Psoas muscle (tissue), 8 donors: ENCODE results near the gene ACTN1. TPM values are rescaled to one million over a fixed set of nuclear protein-coding genes. Genes with fewer than 3 reads are reported as not detected.

Source experiments
- ATAC-seq, 4 donors: fragments of 200-7000 bp; cut with Tn5 transposase; one replicate each; pipeline ENCODE4 v1.9.1; 2020; ENCODE audit warnings: moderate library complexity in 3 of 4, mild to moderate bottlenecking in 2 of 4
- DNase-seq, 2 donors: peaks; one replicate each; pipeline ENCODE4 v3.0.0-alpha.2; 2020
- H3K27ac ChIP-seq: fragments of 200-600 bp; one replicate; pipeline ENCODE4 v1.8.0; 2022
- H3K27me3 ChIP-seq, 3 donors: fragments of 200-600 bp in 1 of 3; one replicate each; pipeline versions ENCODE4 v1.6.1 to v1.8.0; 2013 to 2022; ENCODE audit warnings: low read length in 2 of 3, mild to moderate bottlenecking in 2 of 3, moderate library complexity in 1 of 3; ENCODE audit not compliant: insufficient read depth in 3 of 3
- H3K36me3 ChIP-seq, 2 donors: fragments of 200-600 bp in 1 of 2; one replicate each; pipeline versions ENCODE4 v1.6.1 to v1.8.0; 2013 to 2022; ENCODE audit warnings: low read depth in 1 of 2, mild to moderate bottlenecking in 1 of 2, moderate library complexity in 1 of 2; ENCODE audit not compliant: insufficient read depth in 1 of 2
- H3K4me1 ChIP-seq: fragments of 200-600 bp; one replicate; pipeline ENCODE4 v1.8.0; 2022
- H3K4me3 ChIP-seq: fragments of 200-600 bp; one replicate; pipeline ENCODE4 v1.8.0; 2022; ENCODE audit warnings: mild to moderate bottlenecking
- H3K9me3 ChIP-seq: fragments of 200-600 bp; one replicate; pipeline ENCODE4 v1.8.0; 2022
- CTCF ChIP-seq: fragments of 200-600 bp; IDR thresholded peaks from one replicate; pipeline ENCODE4 v1.8.0; 2022; ENCODE audit warnings: antibody characterized with exemption
- WGBS, 3 donors: extraction: QIAGEN DNeasy Blood & Tissue Kit; methylation state at CpG; one replicate each; pipeline versions ENCODE4 v1.1.6 to v1.1.7; 2013; 5-methylcytosine and 5-hydroxymethylcytosine counted together
- intact Hi-C, 2 donors: fragments of 100-400 bp; cut with DNase I; formaldehyde crosslinking; loops; one replicate each; pipeline versions ENCODE4 v1.11.0 to v1.14.2; 2022
- polyA plus RNA-seq, 3 donors: library from polyadenylated mRNA; stranded (reverse); fragments of 200-250 nt; gene quantifications; one replicate each; pipeline ENCODE4 v1.2.3, GENCODE V29; 2013
- total RNA-seq, 4 donors: library from RNA; stranded (reverse); fragmentation: NEBNext Ultra II Directional in 2 of 4; extraction: Animal tissue kit (Norgen Biotek cat#: 25700) in 2 of 4; gene quantifications; one replicate each; pipeline versions ENCODE4 v1.2.1 to v1.2.4, GENCODE V29; 2021 to 2023
- donor health status: healthy with polysubstance abuse.
- donor health status: DM: no; HTN: no; CAD: no; lungs with moderate emphysema.
- donor health status: Bipolar disorder and iron deficiency.
- donor health status: healthy.
- donor health status: DM: yes; HTN: yes; CAD: no.
- donor health status: DM: no; HTN: no; CAD: no.
- donor health status: DM: no; HTN: no; CAD: no.
- donor health status: DM: yes; HTN: yes; CAD: no.

Gene ACTN1
- total and polyA plus RNA-seq, 7 donors: 5.8 to 23.7 (median 10.9) TPM

GRCh38 chr14:68952531-68953195 is 26.4 kb downstream of the ACTN1 start:
- TF ChIP-seq CTCF: no peak
- intact Hi-C loops: no loop called here
- peak in 1 of 2 donors; percentile 35 for DNase-seq

GRCh38 chr14:68951800-68952530 is 27.1 kb downstream of the ACTN1 start:
- H3K36me3 ChIP-seq: no peaks in the 10 kb centered on the region
- DNase-seq: no peak
- no peak for ATAC-seq
- WGBS, 3 donors: 60 to 70% (median 60%) methylated on average over 14 of the region's 14 CpGs
- H3K9me3 ChIP-seq: no peaks in the 10 kb centered on the region
- intact Hi-C loops: no loop called here
- peaks cover 52% of the 10 kb centered on the region for H3K4me1 ChIP-seq
- TF ChIP-seq CTCF: no peak
- no peaks in the 10 kb centered on the region for H3K27me3 ChIP-seq
- H3K27ac ChIP-seq: peak overlapping the region; percentile 30
- no peak overlapping the region for H3K4me3 ChIP-seq

More at GRCh38 chr14:68952531-68953195, 26.4 kb downstream of the ACTN1 start:
- Histone ChIP-seq H3K4me1 (peaks cover 47% of the 10 kb centered on the region), H3K36me3 (no peaks in the 10 kb centered on the region), H3K4me3 (no peak overlapping the region), H3K9me3 (no peaks in the 10 kb centered on the region), H3K27me3 (no peaks in the 10 kb centered on the region), H3K27ac (peak overlapping the region; percentile 50)
- peak in 2 of 4 donors; percentile 20 to 28 for ATAC-seq
- WGBS, 3 donors: 43 to 55% (median 50%) methylated on average over 12 of the region's 12 CpGs

- Histone ChIP-seq H3K4me3 (no peak overlapping the region), H3K36me3 (no peaks in the 10 kb centered on the region), H3K27me3 (no peaks in the 10 kb centered on the region), H3K4me1 (peaks cover 49% of the 10 kb centered on the region), H3K27ac (peak overlapping the region; percentile 36), H3K9me3 (no peaks in the 10 kb centered on the region)
- intact Hi-C loops: no loop called here
- DNase-seq (peak; percentile 87 to 89), ATAC-seq (peak; percentile 40 to 70 (median 60))
- no peak for TF ChIP-seq CTCF
- 61 to 64% (median 61%) methylated on average over 19 of the region's 19 CpGs for WGBS, 3 donors
Measured at GRCh38 chr14:68951035-68951797, 27.9 kb downstream of the ACTN1 start.

- H3K36me3 ChIP-seq: no peaks in the 10 kb centered on the region
- H3K4me1 ChIP-seq: peaks cover 44% of the 10 kb centered on the region
- H3K27me3 ChIP-seq: no peaks in the 10 kb centered on the region
- no peak overlapping the region for H3K27ac ChIP-seq
- ATAC-seq: no peak
- TF ChIP-seq CTCF: no peak
- DNase-seq: no peak
- H3K4me3 ChIP-seq: no peak overlapping the region
- WGBS, 3 donors: 80 to 86% (median 85%) methylated on average over 5 of the region's 5 CpGs
- H3K9me3 ChIP-seq: no peaks in the 10 kb centered on the region
- intact Hi-C loops: no loop called here
Measured at GRCh38 chr14:68950111-68950510, 29.0 kb downstream of the ACTN1 start.
